Measurements from ENCODE around the gene TLCD3B. TPM values are rescaled to one million over a fixed set of nuclear protein-coding genes. Genes with fewer than 3 reads are reported as not detected.

Gene TLCD3B
- total RNA-seq, 1 experiment from 2014 or later, result 0.07 TPM

DNA sequence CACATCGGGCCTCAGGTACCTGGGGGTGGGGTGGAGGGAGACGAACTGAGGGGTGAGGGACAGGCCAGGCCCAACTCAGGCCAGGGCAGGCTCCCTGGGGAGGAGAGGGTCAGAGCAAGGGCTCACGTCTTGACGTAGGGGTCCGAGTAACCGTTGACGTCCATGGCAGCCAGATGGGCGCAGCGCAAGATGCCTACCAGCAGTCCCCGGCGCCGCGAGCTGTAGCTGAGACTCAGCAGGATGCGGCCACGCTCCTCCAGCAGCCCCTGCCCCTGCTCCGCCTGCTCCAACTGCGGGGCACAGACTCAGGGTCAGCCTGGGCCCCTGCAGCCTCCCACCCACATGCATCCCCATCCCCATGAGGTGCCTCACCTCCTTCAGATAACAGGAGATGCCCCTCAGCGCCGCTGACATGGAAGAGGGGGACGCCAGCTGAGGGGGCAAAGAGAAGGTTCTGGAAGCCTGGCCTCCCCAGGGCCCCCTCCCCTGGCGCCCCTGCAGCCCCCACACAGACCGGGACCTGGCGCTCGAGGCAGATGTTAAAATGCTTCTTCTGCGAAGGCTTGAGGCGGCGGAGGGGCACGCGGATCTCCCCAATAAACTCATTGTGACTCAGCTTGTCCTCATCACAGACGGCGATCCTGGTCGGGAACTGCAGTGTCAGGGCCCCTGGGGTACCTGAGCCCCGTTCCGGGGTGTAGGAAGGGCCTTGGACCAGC, 24.3 kb downstream of the TLCD3B start:
- no peak for DNase-seq (ENCODE audit: extremely low read depth, low read depth)

DNA sequence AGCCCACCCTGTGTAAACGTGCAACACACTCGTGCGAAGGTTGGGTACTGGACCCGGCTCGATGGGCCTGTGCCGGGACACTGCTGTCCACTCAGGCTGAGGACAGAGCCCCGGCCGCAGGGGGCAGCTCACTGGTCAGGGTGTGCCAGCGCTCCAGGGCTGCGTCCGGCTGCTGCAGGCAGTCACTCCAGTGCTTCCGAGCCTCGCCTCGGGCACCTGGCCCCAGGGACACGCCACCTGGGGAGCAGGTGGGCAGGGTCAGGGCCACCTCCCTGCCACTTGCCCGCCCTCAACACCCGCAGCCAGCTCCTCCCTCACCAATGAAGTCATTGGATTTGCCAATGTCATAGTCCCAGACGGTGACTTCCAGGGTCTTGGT, 25.0 kb downstream of the TLCD3B start:
- DNase-seq (ENCODE audit: extremely low read depth, low read depth), result no peak

DNA sequence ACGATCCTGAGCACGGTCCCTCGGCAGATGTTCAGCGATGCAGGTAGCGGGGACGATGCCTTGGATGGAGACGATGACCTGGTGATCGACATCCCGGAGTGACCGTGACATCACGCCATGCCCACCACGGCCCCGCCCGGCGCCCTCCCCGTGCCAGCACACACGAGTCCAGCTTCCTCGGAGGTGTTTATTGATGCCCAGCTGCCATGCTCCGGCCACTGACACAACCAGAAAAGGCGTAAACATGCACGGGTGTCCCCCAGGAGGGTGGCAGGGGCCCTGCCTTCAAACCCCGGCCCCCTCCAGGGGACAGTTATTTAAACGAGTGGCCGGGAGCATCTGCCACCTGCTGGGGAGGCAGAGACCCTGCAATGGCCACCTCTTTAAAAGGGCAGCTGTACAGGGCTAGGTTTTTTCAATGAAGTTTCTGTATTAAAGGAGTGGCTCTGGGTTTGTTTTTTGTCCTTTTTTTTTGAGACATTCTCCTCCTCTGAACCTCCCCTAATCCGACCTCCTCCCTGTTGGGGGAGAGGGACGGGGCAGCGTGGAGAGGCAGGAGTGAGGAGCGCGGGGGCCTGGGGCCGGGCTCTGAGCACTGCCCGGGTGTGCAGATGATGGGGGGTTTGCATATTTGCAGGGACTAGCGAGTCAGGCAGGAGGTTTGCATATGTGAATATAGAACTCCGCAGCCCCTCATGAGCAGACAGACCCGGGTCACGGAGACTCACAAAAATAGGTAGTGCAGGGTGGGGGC, 25.6 kb downstream of the TLCD3B start:
- peak; percentile 33 for DNase-seq (ENCODE audit: extremely low read depth, low read depth)

DNA sequence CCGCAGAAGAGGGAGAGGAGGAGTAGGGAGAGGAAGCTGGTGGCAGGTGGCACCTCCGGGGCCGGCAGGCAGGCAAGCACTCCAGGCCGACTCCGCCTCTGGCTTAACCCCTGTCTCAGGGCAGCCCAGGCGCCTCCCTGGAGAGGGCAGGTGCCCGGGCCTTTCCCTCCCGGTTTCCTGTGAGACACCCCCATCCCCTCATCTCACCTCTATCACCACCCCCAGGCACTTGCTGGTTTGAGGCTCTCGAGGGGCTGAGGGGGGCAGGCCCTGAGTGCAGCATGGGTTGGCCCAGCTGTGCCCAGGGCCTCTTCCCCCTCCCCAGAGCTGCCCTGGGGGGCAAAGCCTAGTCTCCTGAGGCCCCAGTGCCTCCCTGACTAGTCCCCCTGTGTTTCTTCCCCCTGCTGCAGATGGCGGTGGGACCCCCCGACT, 26.2 kb downstream of the TLCD3B start:
- DNase-seq (ENCODE audit: extremely low read depth, low read depth), result no peak

DNA sequence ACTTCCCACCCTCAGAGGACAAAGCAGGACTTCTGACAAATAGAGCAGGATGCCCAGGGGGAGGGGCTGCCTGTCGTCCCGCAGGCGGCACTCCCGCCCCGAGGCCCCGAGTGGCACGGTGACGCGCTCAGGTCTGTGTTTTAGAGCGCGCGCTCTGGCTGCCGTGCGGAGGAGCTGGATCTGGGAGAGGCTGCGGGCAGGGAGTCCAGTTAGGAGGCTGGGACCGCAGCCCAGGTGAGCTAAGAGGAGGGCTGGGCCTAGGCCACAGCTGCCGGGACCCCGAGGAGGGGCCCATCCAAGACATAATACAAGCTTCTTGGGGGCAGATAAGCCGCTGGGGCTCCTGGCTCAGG, 26.7 kb downstream of the TLCD3B start:
- DNase-seq (ENCODE audit: extremely low read depth, low read depth), result no peak

DNA sequence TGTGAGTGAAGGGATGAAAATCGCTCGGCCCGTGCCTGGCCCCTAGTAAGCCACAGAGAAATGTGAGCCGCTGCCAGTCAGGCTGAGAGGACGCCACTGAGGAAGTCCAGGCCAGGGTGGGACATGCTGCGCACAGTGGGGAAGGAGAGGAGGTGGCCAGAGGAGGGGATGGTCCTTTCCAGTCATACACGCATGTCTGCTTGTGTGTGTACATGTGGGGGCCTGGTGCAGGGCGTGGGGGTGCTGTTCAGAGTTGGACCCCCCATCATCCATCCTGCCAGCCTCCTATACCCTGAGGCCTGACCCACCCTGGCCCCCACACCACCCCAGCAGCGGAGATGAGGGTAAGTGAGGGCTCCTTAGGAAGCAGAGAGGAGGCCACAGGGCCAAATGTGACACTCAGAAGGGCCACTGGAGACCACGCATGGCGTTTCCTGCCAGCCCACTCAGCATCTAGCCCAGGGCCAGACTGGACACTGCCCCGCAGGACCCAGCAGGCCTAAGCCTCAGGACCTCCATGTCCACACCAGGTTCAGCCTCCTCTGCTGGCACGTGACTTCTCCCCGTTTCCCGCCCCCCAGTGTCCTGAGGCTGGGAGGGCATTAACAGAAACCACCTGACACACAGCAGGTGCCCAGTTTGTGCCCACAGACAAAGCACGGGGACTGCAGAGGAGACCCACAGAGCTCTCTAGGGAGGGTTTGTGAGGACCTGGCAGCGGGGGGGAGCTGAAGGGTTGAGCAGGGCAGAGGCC, 27.2 kb downstream of the TLCD3B start:
- no peak for DNase-seq (ENCODE audit: extremely low read depth, low read depth)

DNA sequence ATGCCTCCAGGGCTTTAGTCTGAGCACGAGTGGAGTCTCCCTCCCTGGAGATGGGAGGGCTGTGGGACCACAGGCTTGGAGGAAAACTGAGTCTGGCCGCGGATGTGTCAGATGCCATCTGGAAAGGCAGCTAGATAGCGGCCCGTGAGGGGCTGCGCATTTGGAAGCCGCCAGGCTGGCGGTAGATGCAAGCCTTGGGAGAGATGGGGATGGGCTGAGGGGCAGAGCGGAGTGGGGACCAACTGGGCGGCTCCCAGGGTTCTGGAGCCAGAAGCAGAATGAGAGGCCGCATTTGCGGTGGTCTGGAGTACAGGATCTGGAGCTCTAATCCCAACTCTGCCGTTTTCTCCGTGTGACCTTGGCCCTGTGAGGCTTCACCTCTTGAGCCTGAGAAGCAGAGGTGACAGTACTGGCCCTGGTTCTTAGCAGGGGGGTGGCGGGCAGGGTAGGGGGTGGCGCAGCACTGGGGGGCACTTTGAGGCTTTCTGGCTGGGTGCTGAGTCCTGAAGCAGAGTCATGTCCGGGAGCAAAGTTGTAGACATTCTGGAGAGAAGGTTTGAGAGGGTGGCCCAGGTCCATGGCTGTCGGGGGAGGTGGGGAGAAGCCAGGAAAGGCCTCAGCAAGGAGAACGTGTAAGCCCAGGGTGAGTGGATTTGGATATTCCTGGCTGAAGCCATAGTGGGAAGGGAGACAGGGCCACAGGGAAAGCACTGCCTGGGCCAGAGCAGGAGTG, 28.3 kb downstream of the TLCD3B start:
- DNase-seq (ENCODE audit: extremely low read depth, low read depth), result no peak

DNA sequence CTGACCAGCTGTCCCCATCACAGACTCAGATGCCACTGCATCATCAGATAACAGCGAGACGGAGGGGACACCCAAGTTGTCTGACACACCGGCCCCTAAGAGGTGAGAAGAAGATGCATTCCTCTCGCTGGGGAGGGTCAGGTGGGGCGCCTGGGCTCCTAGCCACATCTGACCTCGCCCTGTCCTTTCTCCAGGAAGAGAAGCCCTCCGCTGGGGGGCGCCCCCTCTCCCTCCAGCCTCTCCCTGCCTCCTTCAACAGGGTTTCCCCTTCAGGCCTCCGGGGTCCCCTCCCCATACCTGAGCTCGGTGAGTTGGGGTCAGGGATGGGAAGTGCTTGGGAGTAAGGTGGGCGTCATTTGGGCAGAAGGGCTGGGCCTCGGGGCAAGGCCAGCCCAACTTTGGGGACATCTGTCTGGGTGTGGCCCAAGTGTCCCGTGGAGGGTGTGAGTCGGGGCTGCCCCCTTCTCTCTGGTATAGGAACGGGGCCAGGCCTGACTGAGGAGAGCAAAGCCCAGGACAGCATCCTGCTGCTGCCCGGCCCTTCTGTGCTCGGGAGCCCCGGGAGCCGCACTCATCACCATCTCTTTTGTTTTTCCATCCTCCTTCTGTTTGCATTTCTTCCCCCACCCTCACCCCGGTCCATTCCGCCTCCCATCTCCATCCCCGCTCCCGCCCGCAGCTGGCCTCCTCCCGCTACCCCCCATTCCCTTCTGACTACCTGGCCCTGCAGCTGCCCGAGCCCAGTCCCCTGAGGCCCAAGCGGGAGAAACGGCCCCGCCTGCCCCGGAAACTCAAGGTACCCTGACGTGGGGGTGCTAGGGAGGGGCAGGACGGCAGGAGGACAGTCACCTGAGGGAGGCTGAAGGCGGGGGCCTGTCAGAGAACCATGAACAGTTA, 30.1 kb downstream of the TLCD3B start:
- no peak for DNase-seq (ENCODE audit: extremely low read depth, low read depth)

DNA sequence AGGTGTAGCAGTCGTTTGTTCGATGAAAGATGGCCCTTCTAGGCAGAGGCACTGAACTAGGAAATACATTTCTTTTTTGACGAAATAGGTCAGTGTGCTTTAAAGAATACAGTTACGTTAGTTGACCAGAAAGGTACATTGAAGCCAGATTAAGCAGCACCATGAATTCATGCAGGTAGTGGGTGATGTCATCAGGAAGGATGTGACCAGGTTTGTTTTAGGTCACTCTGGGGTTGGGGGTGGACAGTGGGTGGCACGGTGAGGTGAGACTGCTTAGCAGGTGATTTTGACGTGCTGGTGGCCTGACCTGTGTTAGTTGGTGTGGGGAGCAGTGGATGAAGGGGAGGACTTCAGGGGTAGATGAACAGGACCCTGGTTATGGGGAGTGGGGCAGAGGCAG, 31.5 kb downstream of the TLCD3B start:
- no peak for DNase-seq (ENCODE audit: extremely low read depth, low read depth)

DNA sequence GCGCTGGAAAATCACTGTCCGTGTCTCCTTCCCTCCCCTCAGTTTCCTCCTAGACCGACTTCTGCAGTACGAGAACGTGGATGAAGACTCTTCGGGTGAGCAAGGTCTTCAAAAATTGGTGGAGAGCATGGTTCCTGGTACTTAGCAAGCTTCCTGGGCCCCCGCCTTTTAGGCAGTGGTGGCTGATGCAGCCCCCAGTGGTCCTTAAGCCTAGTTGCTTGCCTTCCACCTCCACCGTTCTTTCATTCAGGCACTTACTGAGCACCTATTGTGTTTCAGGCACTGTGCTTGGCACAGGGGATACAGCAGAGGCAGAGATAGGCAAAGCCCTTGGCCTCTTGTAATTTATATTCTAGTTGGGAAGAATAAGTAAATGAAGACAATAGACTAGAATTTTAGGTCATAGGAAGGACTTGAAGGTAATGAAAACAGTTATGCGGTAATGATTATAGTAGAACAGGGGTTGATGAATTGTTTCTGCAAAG, 34.3 kb downstream of the TLCD3B start:
- no peak for DNase-seq (ENCODE audit: extremely low read depth, low read depth)

DNA sequence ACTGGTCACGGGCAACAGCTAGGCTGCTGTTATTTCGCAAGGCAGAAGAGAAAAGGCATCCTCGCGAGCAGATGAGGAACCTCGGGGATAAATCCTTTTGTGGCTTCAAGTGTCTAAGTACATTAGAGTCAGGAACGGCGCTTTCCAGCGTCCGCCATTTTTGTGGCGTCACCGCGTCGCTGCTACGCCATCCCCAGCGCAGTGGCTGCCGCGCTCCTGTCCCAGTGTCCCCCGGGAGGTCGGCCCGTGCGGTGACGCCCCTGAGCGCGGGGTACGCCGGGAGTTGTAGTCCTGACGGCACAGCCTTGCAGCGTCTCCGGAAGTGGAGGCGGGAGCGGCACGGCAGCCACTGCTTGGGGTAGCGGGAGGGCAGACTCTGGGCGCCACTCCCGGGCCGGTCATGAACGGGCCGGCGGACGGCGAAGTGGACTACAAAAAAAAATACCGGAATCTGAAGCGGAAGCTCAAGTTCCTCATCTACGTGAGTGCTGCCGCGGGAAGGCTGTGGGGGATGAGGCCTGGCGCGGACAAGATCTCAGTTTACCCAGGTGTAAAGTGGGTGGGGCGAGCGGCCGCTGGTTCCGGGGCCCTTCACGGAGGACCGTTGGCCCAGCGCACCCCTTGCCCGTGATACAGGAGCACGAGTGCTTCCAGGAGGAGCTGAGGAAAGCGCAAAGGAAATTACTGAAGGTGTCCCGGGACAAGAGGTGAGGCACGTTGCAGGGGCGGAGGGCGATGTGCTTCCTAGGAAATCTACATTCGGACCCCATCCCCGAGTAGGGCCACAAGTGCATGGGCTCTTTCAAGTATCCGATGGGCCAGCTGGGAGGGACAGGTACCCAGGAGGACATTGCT, 34.9 kb downstream of the TLCD3B start, which contains the start of gene INO80E:
INO80E (plus strand) TSS at position 331 of the 855 bp plus-strand sequence; CDS start at position 401, 70 bp downstream.
- DNase-seq (ENCODE audit: extremely low read depth, low read depth), result peak; percentile 95

DNA sequence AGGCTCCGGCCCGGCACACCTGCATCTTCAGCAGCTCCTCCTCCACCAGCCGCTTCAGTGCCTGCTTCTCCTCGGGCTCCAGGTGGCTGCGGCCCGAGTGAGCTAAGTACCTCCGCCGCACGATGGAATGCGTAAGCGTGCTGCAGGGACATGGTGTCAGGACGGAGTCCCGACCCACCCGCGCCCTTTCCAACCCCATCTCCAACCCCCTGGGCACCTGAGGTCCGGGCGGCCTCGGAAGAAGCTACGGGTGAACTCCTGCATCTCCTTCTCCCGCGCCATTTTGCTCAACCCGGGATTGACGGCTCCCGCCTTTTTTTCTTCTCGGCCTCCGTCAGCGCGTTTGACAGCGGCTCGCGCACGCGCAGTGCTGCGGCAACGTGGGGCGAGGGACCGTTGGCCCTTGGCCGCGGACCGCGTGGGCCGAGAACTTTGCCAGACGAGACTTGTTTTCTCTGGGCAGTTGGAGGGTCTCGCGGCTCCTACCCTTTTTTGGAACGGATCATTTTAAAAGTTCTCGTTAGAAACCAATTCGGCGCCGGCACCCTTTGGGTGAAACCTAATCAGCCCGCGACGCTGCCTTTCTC, 35.7 kb downstream of the TLCD3B start, which contains the start of gene HIRIP3:
HIRIP3 (minus strand) TSS at position 294 of the 587 bp plus-strand sequence; CDS start at position 282, 12 bp downstream.
- DNase-seq (ENCODE audit: extremely low read depth, low read depth), result peak; percentile 78

DNA sequence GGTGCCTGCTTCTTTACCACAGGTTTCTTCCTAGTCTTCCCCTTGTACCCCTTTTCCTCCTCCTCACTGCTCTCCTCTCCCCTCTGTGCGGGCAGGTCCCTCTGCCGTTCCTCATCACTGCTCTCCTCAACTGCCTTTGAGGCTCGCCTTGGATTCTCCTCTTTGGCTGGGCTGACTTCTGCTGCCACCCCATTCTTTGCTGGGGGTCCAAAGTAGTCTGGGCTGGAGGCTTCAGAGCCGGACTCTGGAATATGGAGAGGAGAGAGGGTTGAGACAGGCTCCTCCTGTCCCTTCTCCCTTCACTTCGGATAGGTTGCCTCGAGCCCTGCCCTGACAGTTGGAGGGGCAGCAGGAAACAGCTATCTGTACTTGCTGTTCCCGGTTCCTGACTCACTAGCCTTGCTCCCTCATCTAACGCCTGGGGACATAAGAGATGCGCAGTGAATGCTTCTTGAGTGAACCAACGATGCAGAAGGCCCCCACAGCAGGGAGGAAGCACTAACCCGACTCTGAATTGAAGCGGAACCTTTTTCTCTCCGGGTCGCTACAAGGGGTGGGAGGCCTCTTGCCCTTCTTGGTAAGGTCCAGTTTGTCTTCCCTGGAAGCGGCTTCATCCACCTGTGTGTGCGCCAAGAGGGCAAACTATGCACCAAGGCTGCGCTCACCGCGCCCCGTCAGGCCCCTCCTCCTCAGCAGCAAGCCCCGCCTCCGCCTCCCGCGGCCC, 36.3 kb downstream of the TLCD3B start:
- no peak for DNase-seq (ENCODE audit: extremely low read depth, low read depth)

DNA sequence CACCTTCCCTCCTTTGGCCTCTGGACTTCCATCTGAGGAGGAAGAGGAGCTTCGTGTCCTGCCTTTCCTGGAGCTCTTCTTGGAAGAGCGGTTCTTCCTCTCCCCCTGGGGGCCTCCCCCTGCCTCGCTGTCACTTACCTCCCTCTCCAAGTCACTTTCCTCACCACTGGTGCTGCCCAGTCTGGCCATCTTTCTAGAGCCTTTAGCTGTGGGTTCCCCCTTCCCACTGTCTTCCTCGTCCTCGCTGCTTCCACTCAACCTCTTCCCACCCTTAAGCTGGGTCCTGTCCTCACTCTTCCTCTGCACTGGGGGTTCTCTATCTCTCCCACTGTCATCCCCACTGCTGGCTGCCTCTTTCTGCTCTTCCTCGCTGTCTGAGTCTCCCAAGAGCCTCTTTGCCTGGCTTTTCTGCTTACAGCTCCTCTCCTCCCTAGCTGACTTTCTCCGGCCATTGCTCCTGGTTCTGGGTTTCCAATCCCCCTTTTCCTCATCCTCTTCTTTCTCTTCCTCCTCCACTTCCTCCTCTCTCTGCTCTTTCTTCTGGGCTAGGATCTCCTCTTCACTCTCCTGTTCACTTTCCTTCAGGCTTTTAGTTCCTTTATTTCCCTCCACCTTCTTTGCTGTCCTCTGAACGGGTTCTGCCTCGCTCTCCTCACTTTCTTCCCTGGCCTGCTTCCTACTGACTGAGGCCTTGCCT, 37.0 kb downstream of the TLCD3B start:
- DNase-seq (ENCODE audit: extremely low read depth, low read depth), result no peak

DNA sequence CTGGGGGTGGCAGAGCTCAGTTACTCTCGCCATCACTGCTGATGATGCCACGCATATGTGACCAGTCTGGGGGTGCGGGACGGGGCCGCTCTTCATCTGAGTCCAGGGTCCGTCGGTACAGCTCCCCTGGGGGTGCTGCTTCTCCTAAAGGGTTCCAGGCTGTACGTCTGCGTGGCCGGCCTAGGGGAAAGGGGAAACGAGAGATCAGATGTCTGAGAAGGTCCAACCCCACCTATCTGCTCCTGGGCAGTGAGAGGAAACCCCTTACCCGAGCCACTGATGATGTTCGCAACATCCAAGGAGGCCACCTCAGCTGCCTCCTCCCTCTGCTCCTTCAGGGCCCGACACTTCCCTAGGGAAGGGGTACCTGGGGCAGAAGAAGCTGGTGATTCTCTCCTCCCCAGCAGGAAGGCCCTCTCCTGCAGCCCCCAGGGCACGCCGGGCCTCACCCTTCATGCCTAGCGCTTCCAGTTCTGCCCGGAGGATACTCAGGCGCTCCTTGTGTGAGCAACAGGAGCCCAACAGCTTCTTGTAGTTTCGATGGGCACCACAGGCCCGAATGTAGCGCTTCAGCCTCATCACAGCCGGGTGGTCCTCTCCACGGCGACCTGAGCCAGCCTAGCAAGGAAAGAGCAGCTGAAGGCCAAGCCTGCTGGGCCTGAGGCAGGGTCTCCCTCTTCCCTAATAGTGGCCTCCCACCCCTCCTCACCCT, 37.7 kb downstream of the TLCD3B start:
- no peak for DNase-seq (ENCODE audit: extremely low read depth, low read depth)

DNA sequence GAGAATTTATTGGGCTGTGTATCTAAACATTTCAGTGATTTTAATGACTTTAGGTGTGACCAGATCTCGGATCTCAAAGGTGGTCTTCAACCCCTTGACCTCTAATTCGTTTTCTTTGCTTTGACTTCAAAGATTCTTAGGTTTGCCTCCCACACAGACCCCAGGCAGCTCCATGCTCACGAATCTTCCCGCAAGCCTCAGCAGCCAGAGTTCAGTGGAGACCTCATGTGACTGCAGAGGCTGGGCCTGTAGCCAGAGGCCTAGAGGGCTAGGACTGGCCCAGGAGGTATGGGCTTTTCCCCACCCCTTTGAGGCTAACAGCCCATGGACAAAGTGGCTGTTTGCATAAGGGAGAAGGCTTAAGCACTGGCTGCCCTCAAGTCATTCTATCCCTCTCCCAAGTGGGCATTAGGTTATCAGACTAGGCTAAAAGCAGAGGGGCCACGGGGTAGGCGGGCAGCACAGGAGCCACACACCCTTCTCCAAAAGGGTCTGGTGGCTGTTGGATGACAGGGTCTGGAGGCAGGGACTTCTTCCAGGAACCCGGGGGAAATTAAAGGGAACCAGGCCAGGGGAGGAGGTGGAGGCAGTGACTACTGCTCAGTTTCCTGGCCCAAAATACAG, 38.6 kb downstream of the TLCD3B start:
- DNase-seq (ENCODE audit: extremely low read depth, low read depth), result no peak
